Ovary (tissue), 9 donors: ENCODE data around the gene SERPINA5. TPM values are rescaled to one million over a fixed set of nuclear protein-coding genes. Genes with fewer than 3 reads are reported as not detected.

Experiments
- DNase-seq, 5 donors: peaks; one replicate each; pipeline ENCODE4 v3.0.0-alpha.2; 2019 to 2020
- H3K27ac ChIP-seq, 2 donors: fragments of 200-600 bp; one replicate each; pipeline versions ENCODE4 v1.5.1 to v1.8.0; 2019 to 2022
- H3K27me3 ChIP-seq: fragments of 200-600 bp; one replicate; pipeline ENCODE4 v1.8.0; 2022
- H3K36me3 ChIP-seq: fragments of 200-600 bp; sonication (generic); one replicate; pipeline ENCODE4 v1.5.1; 2019
- H3K4me1 ChIP-seq: one replicate; pipeline ENCODE4 v1.8.1; 2013; ENCODE audit warnings: mild to moderate bottlenecking, moderate library complexity; ENCODE audit not compliant: insufficient read depth
- H3K4me3 ChIP-seq: fragments of 200-600 bp; sonication (generic); one replicate; pipeline ENCODE4 v1.5.1; 2017
- H3K9me3 ChIP-seq, 2 donors: fragments of 200-600 bp in 1 of 2; sonication (generic) in 1 of 2; one replicate each; pipeline versions ENCODE4 v1.5.1 to v1.8.1; 2013 to 2019; ENCODE audit warnings: mild to moderate bottlenecking in 1 of 2, moderate library complexity in 1 of 2
- EP300 ChIP-seq: sonication (generic); formaldehyde crosslinking; IDR thresholded peaks from one replicate; pipeline ENCODE4 v1.6.1; 2017; ENCODE audit warnings: antibody characterized with exemption
- POLR2A ChIP-seq: fragments of 450-650 bp; IDR thresholded peaks from one replicate; pipeline ENCODE4 v1.6.1; 2017; ENCODE audit warnings: antibody characterized with exemption, mild to moderate bottlenecking, moderate library complexity
- WGBS, 3 donors: extraction: QIAGEN DNeasy Blood & Tissue Kit in 1 of 3; methylation state at CpG; one replicate each; pipeline versions ENCODE4 v1.1.5 to v1.1.7; 2013 to 2017; 5-methylcytosine and 5-hydroxymethylcytosine counted together
- intact Hi-C, 4 donors: fragments of 100-400 bp; cut with DNase I; formaldehyde crosslinking; loops; one replicate each; pipeline versions ENCODE4 v1.11.0 to v1.15.1; 2022 to 2023
- polyA plus RNA-seq, 2 donors: library from polyadenylated mRNA; stranded (reverse); fragments of 200-250 nt in 1 of 2; fragments of 350-450 nt in 1 of 2; fragmentation: Illumina TruSeq in 1 of 2; extraction: RNeasy Lipid Tissue Mini Kit (QIAGEN cat#74804) in 1 of 2; gene quantifications; one replicate each; pipeline ENCODE4 v1.2.3, GENCODE V29; 2013 to 2014
- total RNA-seq, 7 donors: library from RNA; depleted of rRNA in 2 of 7; stranded (reverse); fragments of >200 nt in 2 of 7; fragmentation: NEBNext Ultra II Directional in 3 of 7; extraction: Animal tissue kit (Norgen Biotek cat#: 25700) in 3 of 7; gene quantifications; one replicate each; pipeline versions ENCODE4 v1.1.0 to v1.2.4, GENCODE V29; 2016 to 2023
- TF ChIP-seq, protein P1 (sequence below), 3 donors: fragments of 450-650 bp in 2 of 3; fragments of 200-600 bp in 1 of 3; IDR thresholded peaks; one replicate each; pipeline versions ENCODE4 v1.5.1 to v1.8.0; 2016 to 2022; ENCODE audit warnings: antibody characterized with exemption in 3 of 3, mild to moderate bottlenecking in 1 of 3
- donor health status: DM: no; HTN: no; CAD: no; lungs with moderate emphysema.
- donor health status: DM: no; HTN: no; CAD: no.
- donor health status: Bipolar disorder and iron deficiency.
- donor health status: DM: yes; HTN: yes; CAD: no.
- donor health status: DM: no; HTN: no; CAD: no.
- donor health status: DM: yes; HTN: yes; CAD: no.

Gene SERPINA5
- total and polyA plus RNA-seq, 9 donors: 8.3 to 66.2 (median 23.8) TPM

DNA sequence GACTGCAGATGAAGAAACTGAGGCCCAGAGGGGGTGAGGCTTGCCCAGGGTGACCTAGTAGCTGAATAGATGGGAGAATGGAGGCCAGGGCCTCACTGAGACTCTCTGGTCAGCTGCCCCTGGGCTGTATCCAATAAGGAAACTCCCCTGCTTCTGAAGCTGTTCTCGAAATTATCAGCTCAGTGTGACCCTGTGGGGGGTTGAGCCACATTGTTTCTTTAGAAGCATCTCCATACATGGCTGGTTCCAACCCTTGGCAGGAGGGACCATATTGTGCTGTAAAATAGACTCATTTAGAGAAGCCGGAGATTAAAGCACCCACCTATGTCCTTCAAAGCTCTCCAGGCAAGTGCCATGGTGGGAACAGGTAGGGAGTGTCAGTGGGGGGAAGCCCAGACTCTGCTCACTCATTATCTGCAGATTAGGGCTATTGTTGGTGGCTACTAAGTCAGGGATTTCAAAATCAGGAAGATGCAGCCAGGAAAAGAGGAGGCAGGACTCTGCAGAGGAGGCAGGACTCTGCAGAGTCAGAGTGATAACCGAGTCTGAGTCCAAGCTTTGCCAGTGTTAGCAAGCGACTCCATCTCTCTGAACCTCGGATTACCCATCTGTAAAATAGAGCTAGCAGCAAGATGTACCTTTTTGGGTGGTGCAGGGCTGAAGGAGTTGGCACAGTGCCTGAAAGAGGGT lies 3.5 kb downstream of the SERPINA5 start:
- H3K27ac ChIP-seq: peak overlapping the region; percentile 6 to 30

DNA sequence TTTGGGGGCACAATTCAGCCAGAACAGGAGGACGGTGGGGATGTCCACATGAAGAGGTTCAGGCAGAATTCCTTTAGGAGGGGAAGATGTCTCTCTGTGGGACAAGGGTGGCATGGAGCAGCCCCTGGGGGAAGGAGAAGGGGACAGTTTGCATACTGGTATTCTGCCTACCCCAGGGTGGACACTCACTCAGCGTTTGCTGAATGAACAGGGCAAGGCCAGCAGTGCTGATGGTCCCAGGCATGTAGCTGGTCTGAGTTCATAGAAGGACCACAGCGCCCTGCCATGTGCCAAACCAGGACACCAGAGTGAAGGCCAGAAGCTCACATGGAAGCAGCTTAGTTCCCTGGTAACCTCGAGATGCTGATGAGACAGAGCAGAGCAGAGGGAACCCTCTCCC lies 5.4 kb downstream of the SERPINA5 start:
- TF ChIP-seq, protein P1, sequence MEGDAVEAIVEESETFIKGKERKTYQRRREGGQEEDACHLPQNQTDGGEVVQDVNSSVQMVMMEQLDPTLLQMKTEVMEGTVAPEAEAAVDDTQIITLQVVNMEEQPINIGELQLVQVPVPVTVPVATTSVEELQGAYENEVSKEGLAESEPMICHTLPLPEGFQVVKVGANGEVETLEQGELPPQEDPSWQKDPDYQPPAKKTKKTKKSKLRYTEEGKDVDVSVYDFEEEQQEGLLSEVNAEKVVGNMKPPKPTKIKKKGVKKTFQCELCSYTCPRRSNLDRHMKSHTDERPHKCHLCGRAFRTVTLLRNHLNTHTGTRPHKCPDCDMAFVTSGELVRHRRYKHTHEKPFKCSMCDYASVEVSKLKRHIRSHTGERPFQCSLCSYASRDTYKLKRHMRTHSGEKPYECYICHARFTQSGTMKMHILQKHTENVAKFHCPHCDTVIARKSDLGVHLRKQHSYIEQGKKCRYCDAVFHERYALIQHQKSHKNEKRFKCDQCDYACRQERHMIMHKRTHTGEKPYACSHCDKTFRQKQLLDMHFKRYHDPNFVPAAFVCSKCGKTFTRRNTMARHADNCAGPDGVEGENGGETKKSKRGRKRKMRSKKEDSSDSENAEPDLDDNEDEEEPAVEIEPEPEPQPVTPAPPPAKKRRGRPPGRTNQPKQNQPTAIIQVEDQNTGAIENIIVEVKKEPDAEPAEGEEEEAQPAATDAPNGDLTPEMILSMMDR (IDR thresholded peaks at IDR 0.05): no peak
- TF ChIP-seq EP300 (no peak), POLR2A (no peak)
- H3K36me3 ChIP-seq: no peaks in the 10 kb centered on the region
- 85 to 92% (median 88%) methylated on average over 4 of the region's 4 CpGs for WGBS, 3 donors
- H3K4me1 ChIP-seq: peaks cover 18% of the 10 kb centered on the region
- intact Hi-C loops: no loop called here
- no peaks in the 10 kb centered on the region for H3K9me3 ChIP-seq
- no peak overlapping the region for H3K27ac ChIP-seq
- H3K4me3 ChIP-seq: no peak overlapping the region
- H3K27me3 ChIP-seq: no peaks in the 10 kb centered on the region
- no peak for DNase-seq

More for the DNA sequence above, 3.5 kb downstream of the SERPINA5 start:
- Histone ChIP-seq H3K36me3 (no peaks in the 10 kb centered on the region), H3K4me1 (peaks cover 27% of the 10 kb centered on the region), H3K27me3 (no peaks in the 10 kb centered on the region), H3K4me3 (no peak overlapping the region), H3K9me3 (no peaks in the 10 kb centered on the region)
- 37 to 45% (median 40%) methylated on average over 5 of the region's 5 CpGs for whole genome bisulfite sequencing, 3 donors
- TF ChIP-seq POLR2A (no peak), EP300 (no peak)
- TF ChIP-seq, protein P1 (IDR thresholded peaks at IDR 0.05): no peak
- DNase-seq: peak in 1 of 5 donors; percentile 34
- intact Hi-C loops: no loop called here

DNA sequence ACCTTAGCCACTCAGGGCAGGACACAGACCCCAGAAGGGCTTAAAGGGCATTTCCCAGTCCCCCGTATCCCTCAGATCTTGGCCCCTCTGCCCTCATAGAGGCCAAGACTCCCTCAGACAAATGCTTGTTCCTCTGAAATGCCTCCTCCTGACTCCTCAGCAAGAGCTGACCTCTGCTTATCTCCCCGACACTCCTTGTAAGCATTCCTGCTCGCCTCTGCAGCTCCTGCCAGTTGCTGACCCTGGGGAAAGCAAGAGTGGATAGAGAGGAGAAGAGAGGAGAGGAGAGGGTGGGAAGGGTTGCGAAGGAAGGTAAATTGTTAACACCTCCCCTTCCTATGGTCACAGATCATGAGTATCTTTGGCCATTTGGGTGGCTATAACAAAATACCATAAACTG lies 7.1 kb downstream of the SERPINA5 start:
- TF ChIP-seq, protein P1 (IDR thresholded peaks at IDR 0.05): no peak
- TF ChIP-seq EP300 (no peak), POLR2A (no peak)
- Histone ChIP-seq H3K27me3 (no peaks in the 10 kb centered on the region), H3K4me3 (no peak overlapping the region), H3K27ac (no peak overlapping the region), H3K9me3 (no peaks in the 10 kb centered on the region), H3K36me3 (no peaks in the 10 kb centered on the region), H3K4me1 (peaks cover 13% of the 10 kb centered on the region)
- intact Hi-C loops: no loop called here
- DNase-seq: no peak
- 39 to 55% (median 46%) methylated on average over 4 of the region's 4 CpGs for WGBS, 3 donors

DNA sequence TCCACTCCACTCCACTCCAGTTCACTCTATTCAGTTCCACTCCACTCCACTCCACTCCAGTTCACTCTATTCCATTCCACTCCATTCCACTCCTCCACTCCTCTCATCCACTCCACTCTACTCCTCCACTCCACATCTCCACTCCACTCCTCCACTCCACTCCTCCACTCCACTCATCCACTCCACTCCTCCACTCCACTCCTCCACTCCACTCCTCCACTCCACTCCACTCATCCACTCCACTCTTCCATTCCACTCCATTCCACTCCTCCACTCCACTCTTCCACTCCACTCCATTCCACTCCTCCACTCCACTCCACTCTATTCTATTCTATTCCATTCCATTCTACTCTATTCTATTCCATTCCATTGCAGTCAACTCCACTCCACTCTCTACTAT lies 9.8 kb downstream of the SERPINA5 start:
- intact Hi-C loops: no loop called here
- Histone ChIP-seq H3K36me3 (no peaks in the 10 kb centered on the region), H3K4me3 (no peak overlapping the region), H3K9me3 (no peaks in the 10 kb centered on the region), H3K27me3 (no peaks in the 10 kb centered on the region), H3K27ac (no peak overlapping the region), H3K4me1 (peaks cover 21% of the 10 kb centered on the region)
- TF ChIP-seq, protein P1 (IDR thresholded peaks at IDR 0.05): no peak
- no peak for TF ChIP-seq EP300
- TF ChIP-seq POLR2A: no peak
- DNase-seq: no peak
